BE2C (cell line): ENCODE measurements around the gene QSOX2.

ENCODE experiments used
- DNase-seq: peaks from one replicate; pipeline ENCODE4 v3.0.0-alpha.2; 2020
- H3K27me3 ChIP-seq: fragments of 250-450 bp; sonication (Bioruptor Pico); 2 replicates; pipeline ENCODE4 v1.5.1; 2020; ENCODE audit warnings: mild to moderate bottlenecking
- H3K36me3 ChIP-seq: fragments of 250-450 bp; sonication (Bioruptor Pico); 2 replicates; pipeline ENCODE4 v1.5.1; 2020; ENCODE audit warnings: mild to moderate bottlenecking
- H3K4me1 ChIP-seq: fragments of 250-450 bp; sonication (Bioruptor Pico); 2 replicates; pipeline ENCODE4 v1.5.1; 2020
- H3K4me3 ChIP-seq: 2 replicates; pipeline ENCODE4 v1.5.1; 2011; ENCODE audit warnings: low read depth, low read length
- H3K9me3 ChIP-seq: fragments of 250-450 bp; sonication (Bioruptor Pico); 2 replicates; pipeline ENCODE4 v1.5.1; 2020
- CTCF ChIP-seq: IDR thresholded peaks from 2 replicates; pipeline ENCODE4 v1.5.1; 2012; ENCODE audit warnings: mild to moderate bottlenecking, low read depth, low read length

The QSOX2 gene

DNA sequence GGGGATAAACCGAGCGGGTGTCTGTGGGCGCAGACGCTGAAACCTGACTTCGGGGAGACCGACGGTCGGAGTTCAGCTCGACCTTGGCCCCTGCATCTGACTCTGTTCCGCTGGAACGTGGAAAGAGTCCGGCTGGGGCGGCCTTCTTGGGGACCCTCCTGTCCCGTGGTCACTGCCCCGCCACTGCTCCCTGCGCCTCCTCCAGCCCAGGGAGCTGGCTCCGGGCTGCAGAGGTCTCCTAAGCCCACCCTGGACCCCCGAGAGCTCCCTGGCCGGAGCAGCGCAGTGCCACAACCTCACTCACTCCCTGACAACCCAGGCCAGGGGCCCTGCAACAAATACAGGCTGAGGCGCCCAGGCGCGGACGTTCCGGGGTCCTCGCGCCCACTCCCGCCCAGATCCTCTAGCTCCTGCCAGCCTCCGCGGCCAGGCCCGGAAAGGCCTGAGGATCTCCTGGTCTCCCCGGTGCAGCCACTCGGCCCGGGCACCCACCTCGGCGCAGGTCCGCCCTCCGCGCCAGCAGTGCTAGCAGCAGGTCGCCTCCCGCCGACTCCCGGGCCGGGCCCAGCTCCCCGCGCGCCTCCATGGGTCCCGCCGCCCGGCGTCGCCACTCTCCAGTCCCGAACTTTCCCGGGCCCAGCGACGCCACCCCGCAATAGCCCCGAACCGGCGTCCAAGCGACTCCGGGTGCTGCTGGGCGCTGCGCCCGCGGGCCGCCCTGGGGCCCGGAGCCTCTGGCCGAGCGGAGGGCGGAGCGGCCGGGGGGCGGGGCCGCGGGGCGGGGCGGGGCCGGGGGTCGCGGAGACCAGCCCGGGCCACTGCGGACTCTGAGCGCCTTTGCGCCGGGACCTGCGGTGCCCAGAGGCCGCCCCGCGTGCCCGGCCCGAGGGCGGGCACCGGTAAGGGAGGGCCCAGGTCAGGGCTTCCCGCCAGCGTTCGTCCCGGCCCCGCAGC, 42.9 kb downstream of the QSOX2 start:
- H3K9me3 ChIP-seq: no peaks in the 10 kb centered on the region
- DNase-seq: no peak
- peaks cover 59% of the 10 kb centered on the region for H3K27me3 ChIP-seq
- no peak overlapping the region; the same call in 1 of the 2 replicates for H3K4me3 ChIP-seq
- peaks cover 14% of the 10 kb centered on the region for H3K4me1 ChIP-seq
- peaks cover 13% of the 10 kb centered on the region for H3K36me3 ChIP-seq
- no peak for TF ChIP-seq CTCF

- Histone ChIP-seq H3K36me3 (peaks cover 8% of the 10 kb centered on the region; the same call in 1 of the 2 replicates), H3K4me3 (no peak overlapping the region), H3K4me1 (peaks cover 6% of the 10 kb centered on the region; the same call in 1 of the 2 replicates), H3K9me3 (no peaks in the 10 kb centered on the region), H3K27me3 (peaks cover 68% of the 10 kb centered on the region)
- TF ChIP-seq CTCF: no peak
- no peak for DNase-seq
These were observed 43.8 kb downstream of the QSOX2 start for GRCh38 chr9:136201609-136202453.

DNA sequence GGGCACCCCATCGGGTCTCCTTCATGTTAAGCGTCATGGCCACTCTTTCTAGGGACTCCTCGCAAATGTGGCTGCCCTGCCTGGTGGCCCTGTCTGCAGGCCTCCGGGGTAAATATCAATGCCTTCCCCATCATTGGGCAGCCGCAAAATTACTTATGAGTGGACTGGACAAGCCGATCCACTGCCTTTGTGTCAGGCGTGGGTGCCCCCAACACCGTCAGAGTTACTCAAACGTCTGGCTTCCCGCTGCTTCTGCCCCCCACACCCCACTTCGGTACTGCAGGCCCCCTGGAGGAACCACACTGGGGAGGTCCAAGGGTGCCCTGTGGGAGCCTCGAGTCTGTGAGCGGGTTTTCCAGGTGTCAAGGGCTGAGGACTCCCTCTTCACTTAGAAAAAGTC, 44.4 kb downstream of the QSOX2 start:
- no peak overlapping the region for H3K4me3 ChIP-seq
- no peak for TF ChIP-seq CTCF
- no peaks in the 10 kb centered on the region for H3K9me3 ChIP-seq
- H3K4me1 ChIP-seq: 0 out of 2 replicates have a peak, but pooled peaks cover 3% of the 10 kb centered on the region
- H3K36me3 ChIP-seq: peaks cover 8% of the 10 kb centered on the region; the same call in 1 of the 2 replicates
- no peak for DNase-seq
- H3K27me3 ChIP-seq: peaks cover 74% of the 10 kb centered on the region

DNA sequence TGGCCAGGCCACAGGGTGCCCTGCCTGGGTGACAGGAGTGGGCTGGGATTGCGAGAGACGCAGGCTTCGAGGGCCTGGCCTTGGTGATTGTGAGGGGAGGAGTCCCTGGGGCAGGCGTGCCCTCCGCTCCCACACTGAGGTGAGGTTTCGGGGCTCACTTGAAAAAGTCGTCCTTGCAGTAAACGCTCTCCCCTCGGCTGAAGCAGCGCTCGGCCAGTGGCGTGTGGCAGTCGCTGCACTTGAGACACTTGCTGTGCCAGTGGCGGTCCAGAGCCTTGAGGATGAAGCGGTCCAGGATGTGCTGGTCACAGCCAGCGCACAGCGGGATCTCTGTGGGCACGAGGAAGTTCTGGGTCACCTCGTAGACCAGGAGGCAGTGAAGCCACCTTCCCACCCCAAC, 45.2 kb downstream of the QSOX2 start:
- no peak for TF ChIP-seq CTCF
- 0 out of 2 replicates have a peak, but pooled peaks cover 3% of the 10 kb centered on the region for H3K4me1 ChIP-seq
- no peak for DNase-seq
- no peaks in the 10 kb centered on the region for H3K9me3 ChIP-seq
- peaks cover 80% of the 10 kb centered on the region for H3K27me3 ChIP-seq
- H3K36me3 ChIP-seq: peaks cover 2% of the 10 kb centered on the region; the same call in 1 of the 2 replicates
- H3K4me3 ChIP-seq: no peak overlapping the region

DNA sequence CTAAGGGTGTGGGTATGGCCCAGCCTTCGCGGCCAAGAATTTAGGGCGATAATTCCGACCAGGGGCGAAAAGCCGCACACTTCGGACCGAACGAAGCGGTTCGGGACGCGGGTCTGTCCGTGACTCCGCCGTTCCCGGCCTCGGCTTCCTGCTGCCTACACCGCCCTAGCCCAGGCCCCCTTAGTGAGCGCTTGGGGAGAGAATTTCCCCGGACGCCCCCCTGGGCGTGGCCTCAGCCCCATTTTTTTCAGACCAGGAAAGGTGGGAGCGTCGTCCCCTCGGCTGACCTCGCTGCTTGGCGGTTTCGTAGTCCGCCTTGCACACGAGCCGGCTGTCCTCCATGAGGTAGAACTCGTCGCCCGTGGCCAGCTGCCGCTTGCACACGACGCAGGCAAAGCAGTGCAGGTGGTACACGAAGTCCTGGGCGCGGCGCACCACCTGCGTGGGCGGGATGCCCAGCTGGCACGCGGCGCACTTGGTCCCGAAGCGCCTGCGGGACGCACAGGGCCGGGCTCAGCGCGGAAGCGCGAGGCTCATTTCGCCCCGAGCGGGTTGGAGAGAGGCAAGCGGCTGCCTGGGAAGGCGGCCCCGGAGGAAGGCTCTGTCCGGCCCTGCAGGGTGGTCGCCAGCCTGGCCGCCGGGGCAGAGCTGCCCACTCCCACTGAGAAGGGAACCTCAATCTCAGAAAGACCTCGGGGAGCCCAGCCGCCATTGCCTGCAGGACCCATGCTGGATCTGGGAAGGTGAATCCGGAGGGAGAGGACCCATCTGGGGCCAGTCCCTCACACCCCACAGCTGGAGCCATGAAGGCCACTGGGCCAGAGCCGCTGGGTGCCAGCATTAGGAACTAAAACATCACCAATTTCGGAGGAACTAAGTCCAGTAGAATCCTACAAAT, 46.0 kb downstream of the QSOX2 start:
- Histone ChIP-seq H3K4me1 (0 out of 2 replicates have a peak, but pooled peaks cover 3% of the 10 kb centered on the region), H3K4me3 (no peak overlapping the region), H3K9me3 (no peaks in the 10 kb centered on the region), H3K36me3 (no peaks in the 10 kb centered on the region), H3K27me3 (peaks cover 88% of the 10 kb centered on the region)
- no peak for DNase-seq
- no peak for TF ChIP-seq CTCF
